SHP77 (cell line): ENCODE results near the gene PLCH1.

Experiments
- DNase-seq, 2 experiments: peaks; one replicate each; lab custom pipeline; 2025; lab: John Stamatoyannopoulos, UW

PLCH1 gene

GRCh38 chr3:155481591-155481990 lies 263.3 kb downstream of the PLCH1 start:
- no peak for DNase-seq

- DNase-seq = no peak
Observed at GRCh38 chr3:155481089-155481488, 263.8 kb downstream of the PLCH1 start.

GRCh38 chr3:155465664-155466063 lies 279.2 kb downstream of the PLCH1 start:
- no peak for DNase-seq

GRCh38 chr3:155462672-155463071 lies 282.2 kb downstream of the PLCH1 start:
- DNase-seq = no peak

- no peak for DNase-seq
Observed at GRCh38 chr3:155457591-155457990, 287.3 kb downstream of the PLCH1 start.

- DNase-seq = no peak
Observed at GRCh38 chr3:155455765-155456164, 289.1 kb downstream of the PLCH1 start.

- DNase-seq = no peak
Observed at GRCh38 chr3:155453512-155453911, 291.4 kb downstream of the PLCH1 start.

GRCh38 chr3:155449613-155450267 lies 295.1 kb downstream of the PLCH1 start:
- no peak for DNase-seq

GRCh38 chr3:155448531-155448930 lies 296.3 kb downstream of the PLCH1 start:
- no peak for DNase-seq

GRCh38 chr3:155446366-155446765 lies 298.5 kb downstream of the PLCH1 start:
- DNase-seq = no peak

GRCh38 chr3:155444771-155445170 lies 300.1 kb downstream of the PLCH1 start:
- DNase-seq = no peak

GRCh38 chr3:155443815-155444214 lies 301.1 kb downstream of the PLCH1 start:
- no peak for DNase-seq

- no peak for DNase-seq
Observed at GRCh38 chr3:155442072-155442471, 302.8 kb downstream of the PLCH1 start.

GRCh38 chr3:155441506-155441905 lies 303.4 kb downstream of the PLCH1 start:
- DNase-seq = no peak

GRCh38 chr3:155441026-155441425 lies 303.8 kb downstream of the PLCH1 start:
- DNase-seq = no peak

- no peak for DNase-seq
Observed at GRCh38 chr3:155435821-155436220, 309.1 kb downstream of the PLCH1 start.

GRCh38 chr3:155431856-155432570 lies 312.9 kb downstream of the PLCH1 start:
- no peak for DNase-seq

GRCh38 chr3:155428563-155428962 lies 316.3 kb downstream of the PLCH1 start:
- DNase-seq = no peak

- no peak for DNase-seq
Observed at GRCh38 chr3:155426524-155427230, 318.2 kb downstream of the PLCH1 start.

- DNase-seq = no peak
Observed at GRCh38 chr3:155425396-155425795, 319.5 kb downstream of the PLCH1 start.

- DNase-seq = no peak
Observed at GRCh38 chr3:155424323-155424710, 320.6 kb downstream of the PLCH1 start.

GRCh38 chr3:155423526-155424322 lies 321.1 kb downstream of the PLCH1 start:
- DNase-seq = no peak
